Hindlimb muscle (tissue), 1 donor: Measurements from ENCODE around the gene SPATA3. TPM values are rescaled to one million over a fixed set of nuclear protein-coding genes. Genes with fewer than 3 reads are reported as not detected.

Experiments used
- DNase-seq: peaks from one replicate; pipeline ENCODE4 v3.0.0-alpha.2; 2013
- polyA plus RNA-seq: library from polyadenylated mRNA; unstranded; fragments of 120-200 nt; gene quantifications from one replicate; pipeline ENCODE4 v1.2.1, GENCODE V29; 2013; ENCODE audit not compliant: insufficient read length

The SPATA3 gene
- polyA plus RNA-seq, 1 donor, result not detected

DNA sequence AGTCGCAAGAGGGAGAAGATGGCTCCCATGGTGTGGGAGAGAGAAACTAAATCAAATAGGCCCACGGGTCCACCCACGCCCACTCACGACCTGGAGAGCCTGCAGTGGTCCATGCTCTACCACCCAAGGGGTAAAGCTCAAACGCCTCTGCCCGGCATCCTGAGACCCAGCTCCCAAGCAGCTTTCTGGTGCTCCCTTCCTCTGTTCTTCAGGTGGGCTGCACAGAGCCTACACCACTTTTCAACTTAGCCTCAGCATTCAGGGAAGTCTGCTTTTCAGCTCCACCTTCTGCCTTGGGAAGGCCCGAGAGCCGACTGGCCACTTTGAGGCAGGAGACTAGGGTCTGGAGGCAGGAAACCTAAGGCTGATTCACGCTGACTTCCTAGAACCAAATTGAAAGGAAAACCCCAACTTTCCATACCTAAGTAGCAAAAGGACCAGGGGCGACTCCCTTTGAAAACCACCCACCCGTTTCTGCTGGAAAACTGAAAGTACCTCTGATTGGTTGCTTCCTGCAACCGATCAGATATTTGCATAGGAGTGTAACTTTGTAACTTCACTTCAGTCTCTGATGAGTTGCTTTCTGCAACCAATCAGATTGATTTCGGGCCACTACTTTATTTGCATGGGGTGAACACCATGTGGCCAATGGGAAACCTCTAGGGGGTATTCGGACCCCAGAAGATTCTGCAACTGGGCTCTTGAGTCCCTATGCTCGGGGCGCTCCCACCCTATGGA is 26.8 kb upstream of the SPATA3 start:
- DNase-seq, result no peak

DNA sequence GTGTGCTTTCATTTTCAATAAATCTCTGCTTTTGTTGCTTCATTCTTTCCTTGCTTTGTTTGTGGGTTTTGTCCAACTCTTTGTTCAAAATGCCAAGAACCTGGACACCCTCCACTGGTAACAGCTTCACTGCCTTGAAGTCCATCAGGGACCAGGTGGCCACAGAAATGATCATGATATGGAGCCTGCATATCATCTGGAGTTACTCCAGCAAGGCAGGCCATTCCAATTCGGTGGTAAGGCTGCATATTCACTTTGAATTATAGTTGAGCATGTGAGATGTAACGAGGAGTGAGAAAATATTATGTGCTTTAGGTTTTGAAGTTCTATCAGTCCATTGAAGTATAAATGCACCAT is 26.3 kb upstream of the SPATA3 start:
- no peak for DNase-seq

GRCh38 chr2:230972046-230972445 is 23.9 kb upstream of the SPATA3 start:
- no peak for DNase-seq

- DNase-seq, result no peak
Observed at GRCh38 chr2:230974096-230974913, 21.6 kb upstream of the SPATA3 start.

DNA sequence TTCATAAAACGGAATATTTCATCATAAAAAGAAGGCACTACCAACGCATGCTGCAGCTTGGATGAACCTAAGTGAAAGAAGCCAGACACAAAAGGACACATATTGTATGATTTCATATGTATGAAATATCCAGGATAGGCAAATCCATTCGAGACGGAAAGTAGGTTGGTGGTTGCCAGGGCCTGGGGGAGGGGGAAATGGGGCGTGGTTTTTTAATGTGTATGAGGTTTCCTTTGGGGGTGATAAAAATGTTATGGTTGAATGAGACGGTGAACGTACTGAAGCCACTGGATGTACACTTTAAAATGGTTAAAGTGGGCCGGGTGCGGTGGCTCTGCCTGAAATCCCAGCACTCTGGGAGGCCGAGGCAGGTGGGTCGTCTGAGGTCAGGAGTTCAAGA is 20.0 kb upstream of the SPATA3 start:
- DNase-seq, result no peak

DNA sequence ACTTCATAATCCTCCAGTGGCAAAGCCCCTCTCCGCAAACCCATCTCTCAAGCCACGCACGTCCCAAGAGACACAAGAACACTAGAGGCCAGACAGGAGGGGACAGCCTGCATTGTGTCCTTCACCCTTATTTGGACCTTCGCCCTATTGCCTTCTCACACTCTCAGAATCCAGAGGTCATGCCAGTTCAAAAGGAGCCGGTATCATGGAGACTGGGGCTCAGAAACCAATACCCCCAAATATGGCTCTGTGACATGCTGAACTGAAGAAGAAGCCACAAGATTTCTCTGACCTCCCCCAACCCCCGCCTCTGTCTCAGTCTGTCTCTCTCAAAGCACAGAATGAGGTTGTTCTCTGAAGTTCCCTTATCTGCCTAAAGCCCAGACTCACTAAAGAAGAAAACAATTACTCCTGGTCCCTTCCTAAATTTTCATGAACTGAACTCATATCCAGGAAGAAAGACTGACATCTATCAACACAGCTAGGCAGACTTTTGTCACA is 19.2 kb upstream of the SPATA3 start:
- DNase-seq, result no peak

DNA sequence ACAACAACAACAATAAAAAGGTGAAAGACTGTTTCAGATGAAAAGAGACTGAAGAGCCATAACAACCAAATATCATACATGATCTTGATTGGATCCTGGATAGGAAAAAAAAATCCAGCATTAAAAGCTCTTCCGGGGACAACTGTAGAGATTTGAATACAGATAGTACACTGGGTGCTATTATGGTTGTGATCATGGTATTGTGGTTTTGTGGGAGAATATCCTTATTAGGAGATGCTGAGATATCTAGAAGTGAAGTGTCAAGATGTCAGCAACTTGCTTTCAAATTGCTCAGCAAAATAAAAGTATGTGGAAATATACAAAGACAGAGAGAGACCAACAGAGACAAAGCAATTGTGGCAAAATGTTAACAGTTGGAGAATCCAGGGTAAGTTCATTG is 15.5 kb upstream of the SPATA3 start:
- no peak for DNase-seq

GRCh38 chr2:230981704-230982103 is 14.2 kb upstream of the SPATA3 start:
- no peak for DNase-seq

DNA sequence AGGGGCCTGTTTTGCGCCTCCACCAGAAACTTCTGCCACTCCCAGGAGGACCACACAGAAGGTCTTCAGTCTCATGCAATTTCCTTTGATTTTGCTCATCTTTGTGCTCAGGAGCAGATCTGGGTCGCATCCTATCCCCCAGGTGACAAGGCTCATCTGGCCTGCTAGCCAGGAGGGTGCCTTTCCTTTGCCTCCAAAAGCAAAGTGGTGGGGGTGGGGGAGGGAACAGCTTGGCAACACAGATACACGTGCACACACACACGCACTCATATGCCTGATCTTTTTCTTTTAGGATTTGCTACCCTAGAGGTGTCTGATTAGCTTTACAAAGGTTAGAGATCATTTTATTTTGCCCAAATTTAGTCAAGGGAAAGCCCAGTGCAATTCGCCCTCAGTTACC is 13.8 kb upstream of the SPATA3 start:
- DNase-seq, result no peak

- DNase-seq, result no peak
Observed at GRCh38 chr2:230982528-230982927, 13.4 kb upstream of the SPATA3 start.

- no peak for DNase-seq
Observed at GRCh38 chr2:230983566-230983965, 12.4 kb upstream of the SPATA3 start.

GRCh38 chr2:230984393-230985220 is 11.3 kb upstream of the SPATA3 start:
- no peak for DNase-seq

- DNase-seq, result no peak
Observed at GRCh38 chr2:230985519-230986231, 10.2 kb upstream of the SPATA3 start.

GRCh38 chr2:230986520-230987136 is 9.3 kb upstream of the SPATA3 start:
- no peak for DNase-seq

- peak; percentile 78 for DNase-seq
Observed at GRCh38 chr2:230987137-230988020, 8.5 kb upstream of the SPATA3 start.

GRCh38 chr2:230989731-230990130 is 6.2 kb upstream of the SPATA3 start:
- no peak for DNase-seq

GRCh38 chr2:230990131-230990898 is 5.6 kb upstream of the SPATA3 start:
- DNase-seq, result no peak

GRCh38 chr2:230990899-230991150 is 5.1 kb upstream of the SPATA3 start:
- DNase-seq, result no peak

- DNase-seq, result no peak
Observed at GRCh38 chr2:230991598-230991997, 4.3 kb upstream of the SPATA3 start.

DNA sequence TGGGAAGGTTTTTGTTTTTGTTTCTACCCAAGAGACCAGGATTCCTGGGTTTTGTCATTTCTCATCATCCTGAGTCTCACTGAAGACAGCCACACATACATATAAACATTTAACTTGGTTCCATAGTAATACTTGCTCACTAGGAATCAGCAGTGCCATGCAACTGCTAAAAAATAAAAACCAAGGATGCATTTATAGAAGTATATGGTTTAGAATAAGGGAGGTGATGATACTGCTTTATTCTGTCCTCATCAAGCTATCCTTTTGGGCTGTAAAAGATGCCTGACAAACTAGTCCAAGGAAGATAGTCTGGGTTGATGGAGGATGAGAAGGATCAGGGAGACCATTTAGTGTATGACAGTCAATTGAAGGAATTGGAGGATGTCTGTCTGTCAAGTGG is 740 bp downstream of the SPATA3 start:
- DNase-seq, result no peak
